ENCODE results near the gene CRYZL1. TPM values are rescaled to one million over a fixed set of nuclear protein-coding genes. Genes with fewer than 3 reads are reported as not detected.

CRYZL1 gene
- total RNA-seq, 1 experiment from 2014 or later, result 13.5 TPM

- no peak overlapping the region for H2BK15ac ChIP-seq (ENCODE audit: low read depth, low read length)
- no peak overlapping the region for H3K14ac ChIP-seq (ENCODE audit: insufficient read depth, low read length)
- no peak overlapping the region for H3K27ac ChIP-seq (ENCODE audit: insufficient read length, low read depth, low read length)
- no peak overlapping the region for H2BK5ac ChIP-seq (ENCODE audit: insufficient read length, low read length)
- H3K9ac ChIP-seq (ENCODE audit: extremely low read depth, insufficient read length, low read length), result no peak overlapping the region
- no peaks in the 10 kb centered on the region for H3K27me3 ChIP-seq (ENCODE audit: insufficient read depth, low read length)
- H4K20me1 ChIP-seq (ENCODE audit: control insufficient read depth, insufficient read depth, insufficient read length), result no peaks in the 10 kb centered on the region
- no peak overlapping the region for H2BK20ac ChIP-seq (ENCODE audit: low read depth, low read length, poor library complexity, severe bottlenecking)
- no peak overlapping the region for H4K5ac ChIP-seq (ENCODE audit: insufficient read length, low read depth, low read length)
- no peaks in the 10 kb centered on the region for H3K23me2 ChIP-seq (ENCODE audit: insufficient read length, low read depth, low read length, poor library complexity, severe bottlenecking)
- H2BK12ac ChIP-seq (ENCODE audit: insufficient read length, low read depth, low read length), result no peak overlapping the region
- Mint-ChIP-seq H3K4me3 (peak overlapping the region; percentile 97 to 99), H3K27ac (peak overlapping the region in 2 of 3 experiments; percentile 45 to 77; a peak in 4 of 7 replicates), H3K27me3 (ENCODE audit: low read depth) (no peaks in the 10 kb centered on the region), H3K36me3 (ENCODE audit: insufficient read depth in 1 of 3, low read depth in 3 of 3) (peaks cover 29 to 61% (median 47%) of the 10 kb centered on the region in 3 experiments), H3K4me1 (peaks cover 24 to 27% of the 10 kb centered on the region in 2 experiments), H3K9me3 (no peaks in the 10 kb centered on the region; a peak in 2 of 5 replicates)
- H4K91ac ChIP-seq (ENCODE audit: insufficient read length, low read depth, low read length), result no peak overlapping the region
- no peak overlapping the region for H3T11ph ChIP-seq (ENCODE audit: low read length)
- H3K4me1 ChIP-seq (ENCODE audit: insufficient read depth, low read length), result no peaks in the 10 kb centered on the region
- H4K8ac ChIP-seq (replicated peaks; ENCODE audit: insufficient read length, low read depth, low read length), result no peak overlapping the region
- H3K23ac ChIP-seq (ENCODE audit: insufficient read length, low read depth, low read length), result no peak overlapping the region
- no peak for DNase-seq
- no peak overlapping the region for H2AFZ ChIP-seq (ENCODE audit: low read length)
- no peak overlapping the region for H2AK5ac ChIP-seq (ENCODE audit: insufficient read length, low read length)
- H3K79me1 ChIP-seq (ENCODE audit: insufficient read depth, low read depth, low read length, poor library complexity, severe bottlenecking), result peaks cover 5% of the 10 kb centered on the region
- peaks cover 38% of the 10 kb centered on the region for H3K79me2 ChIP-seq (ENCODE audit: insufficient read depth, low read length)
- H3K56ac ChIP-seq (ENCODE audit: insufficient read length, low read depth, low read length), result no peak overlapping the region
- no peaks in the 10 kb centered on the region for H3K9me3 ChIP-seq (ENCODE audit: control insufficient read depth, low read depth, low read length)
- no peak overlapping the region for H3K18ac ChIP-seq (ENCODE audit: insufficient read length, low read depth, low read length)
- H3K4ac ChIP-seq (ENCODE audit: low read depth, low read length), result no peak overlapping the region
- no CpG with 5 or more reads among the region's 3 CpGs for WGBS (ENCODE audit: extremely low coverage, insufficient read length, low lambda C conversion rate)
- TF ChIP-seq, protein P1, sequence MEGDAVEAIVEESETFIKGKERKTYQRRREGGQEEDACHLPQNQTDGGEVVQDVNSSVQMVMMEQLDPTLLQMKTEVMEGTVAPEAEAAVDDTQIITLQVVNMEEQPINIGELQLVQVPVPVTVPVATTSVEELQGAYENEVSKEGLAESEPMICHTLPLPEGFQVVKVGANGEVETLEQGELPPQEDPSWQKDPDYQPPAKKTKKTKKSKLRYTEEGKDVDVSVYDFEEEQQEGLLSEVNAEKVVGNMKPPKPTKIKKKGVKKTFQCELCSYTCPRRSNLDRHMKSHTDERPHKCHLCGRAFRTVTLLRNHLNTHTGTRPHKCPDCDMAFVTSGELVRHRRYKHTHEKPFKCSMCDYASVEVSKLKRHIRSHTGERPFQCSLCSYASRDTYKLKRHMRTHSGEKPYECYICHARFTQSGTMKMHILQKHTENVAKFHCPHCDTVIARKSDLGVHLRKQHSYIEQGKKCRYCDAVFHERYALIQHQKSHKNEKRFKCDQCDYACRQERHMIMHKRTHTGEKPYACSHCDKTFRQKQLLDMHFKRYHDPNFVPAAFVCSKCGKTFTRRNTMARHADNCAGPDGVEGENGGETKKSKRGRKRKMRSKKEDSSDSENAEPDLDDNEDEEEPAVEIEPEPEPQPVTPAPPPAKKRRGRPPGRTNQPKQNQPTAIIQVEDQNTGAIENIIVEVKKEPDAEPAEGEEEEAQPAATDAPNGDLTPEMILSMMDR (conservative IDR thresholded peaks at IDR 0.05), result no peak
- peak overlapping the region; percentile 50 for H3K4me2 ChIP-seq (ENCODE audit: insufficient read depth, insufficient read length, low read length)
- no peak overlapping the region for H2BK120ac ChIP-seq (ENCODE audit: low read depth, low read length, poor library complexity, severe bottlenecking)
Observed at GRCh38 chr21:33540711-33541104, 100.8 kb downstream of the CRYZL1 start.
